IPS-NIHi7 (cell line): ENCODE measurements around the gene PGD.
"Not testable (repeated sequence)": the region's sequence is repeated elsewhere in the genome, so short reads cannot be mapped to it uniquely, and the experiment has no call there.

Source experiments
- DNase-seq: peaks from one replicate; pipeline ENCODE4 v3.0.0; 2012; ENCODE audit warnings: mixed read lengths; ENCODE audit errors: extremely low spot score

The PGD gene

GRCh38 chr1:10437052-10437451 lies 38.2 kb downstream of the PGD start:
- no peak for DNase-seq

DNA sequence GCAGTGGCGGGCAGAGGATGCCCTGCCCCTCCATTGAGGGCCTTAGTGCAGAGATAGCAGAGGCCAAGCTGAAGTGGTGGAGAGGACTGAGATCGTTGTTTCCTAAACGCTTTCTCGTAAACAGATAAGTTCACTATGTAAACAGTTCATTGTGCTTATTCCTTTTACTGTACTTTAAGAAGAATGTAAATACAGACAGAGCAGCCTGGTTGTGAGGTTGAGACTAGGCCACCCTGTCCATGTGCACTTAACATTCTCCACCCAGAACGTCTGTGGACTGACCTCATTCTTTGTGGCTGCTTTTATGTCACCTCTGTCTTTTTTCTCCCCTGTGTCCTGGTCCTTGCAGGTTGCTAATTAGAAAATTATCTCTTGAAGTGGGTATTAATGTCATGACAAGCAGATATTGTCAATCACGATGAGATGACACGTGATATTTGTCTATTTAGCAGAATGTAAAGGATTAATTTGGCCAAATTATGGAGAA lies 39.9 kb downstream of the PGD start:
- DNase-seq: no peak

DNA sequence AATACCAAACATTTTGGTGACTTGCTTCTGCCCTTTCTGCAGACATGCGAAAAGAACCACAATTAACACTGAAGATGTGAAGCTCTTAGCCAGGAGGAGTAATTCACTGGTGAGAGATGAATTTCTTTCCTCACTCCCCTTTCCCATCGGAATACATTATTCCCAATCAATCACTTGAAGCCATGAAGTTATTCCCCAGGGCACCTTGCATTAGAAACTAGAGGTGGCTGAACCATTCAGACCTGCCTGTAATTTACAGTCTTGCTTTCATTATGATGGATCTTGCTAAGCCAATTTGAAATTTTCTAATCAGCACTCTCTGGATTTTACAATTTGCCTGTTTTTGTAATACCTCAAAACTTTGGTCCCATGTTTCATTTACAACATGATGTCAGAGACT lies 41.4 kb downstream of the PGD start:
- no peak for DNase-seq

DNA sequence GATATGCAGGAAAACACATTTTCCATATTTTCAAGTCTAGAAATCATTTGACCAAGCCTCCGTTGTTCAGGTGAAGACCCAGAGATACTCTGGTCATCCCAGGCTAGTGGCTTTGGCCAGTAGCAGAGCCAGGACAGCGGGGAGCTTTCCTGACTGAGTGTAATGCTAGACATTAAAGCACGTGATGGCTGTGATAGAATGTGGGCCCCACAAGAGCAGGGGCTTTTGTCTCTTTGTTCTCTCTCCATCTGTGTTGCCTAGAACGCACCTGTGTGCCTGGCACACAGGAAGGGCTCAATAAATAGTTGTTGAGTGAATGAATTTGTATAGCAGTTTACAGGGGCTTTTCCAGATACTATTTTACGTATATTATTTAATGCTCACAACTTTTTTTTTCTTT lies 41.9 kb downstream of the PGD start:
- no peak for DNase-seq

DNA sequence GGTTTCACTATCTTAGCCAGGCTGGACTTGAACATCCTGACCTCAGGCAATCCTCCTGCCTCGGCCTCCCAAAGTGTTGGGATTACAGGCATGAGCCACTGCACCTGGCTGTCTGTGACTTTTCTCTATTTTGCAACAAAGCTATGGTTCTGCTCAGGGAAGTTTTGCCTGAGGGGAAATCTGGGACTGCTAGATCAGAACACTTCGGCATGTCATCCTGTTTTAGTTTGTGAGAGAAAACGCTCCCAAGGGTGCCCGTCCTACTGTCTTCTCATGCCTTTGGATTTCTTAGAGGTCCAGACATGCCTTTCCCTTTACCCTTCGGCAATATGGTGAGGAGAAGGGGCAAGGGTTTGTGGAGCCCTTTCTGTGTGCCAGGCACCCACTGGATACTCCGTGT lies 45.4 kb downstream of the PGD start:
- no peak for DNase-seq

DNA sequence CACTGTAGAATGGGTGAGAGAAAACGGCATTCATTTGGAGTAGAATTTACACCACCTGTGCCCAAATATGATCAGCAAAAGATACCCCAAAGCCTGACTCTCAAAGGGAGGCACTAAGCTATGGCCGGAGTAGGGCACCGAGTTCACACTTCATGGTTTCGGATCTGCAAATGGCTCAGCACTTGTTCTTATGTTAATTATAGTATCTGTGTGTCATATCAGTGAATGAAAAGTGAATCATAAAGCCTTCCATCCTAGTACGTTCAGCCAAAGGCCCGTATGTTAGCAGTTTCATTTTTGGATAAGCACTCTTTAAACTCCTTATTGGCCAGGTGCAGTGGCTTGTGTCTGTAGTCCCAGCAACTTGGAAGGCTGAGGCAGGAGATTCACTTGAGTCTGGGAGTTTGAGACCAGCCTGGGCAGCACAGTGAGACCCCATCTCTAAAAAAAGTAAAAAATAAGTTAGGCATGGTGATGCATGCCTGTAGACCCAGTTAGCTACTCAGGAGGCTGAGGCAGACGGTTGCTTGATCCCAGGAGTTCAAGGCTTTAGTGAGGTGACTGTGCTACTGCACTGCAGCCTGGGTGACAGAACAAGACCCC lies 46.0 kb downstream of the PGD start:
- DNase-seq: no peak

GRCh38 chr1:10446790-10447422 lies 48.0 kb downstream of the PGD start:
- no peak for DNase-seq

- no peak for DNase-seq
Observed at GRCh38 chr1:10449751-10450150, 50.9 kb downstream of the PGD start, which contains the start of gene CORT. CORT (plus strand) TSS chr1:10450031; CDS start chr1:10450224, 193 bp downstream.

DNA sequence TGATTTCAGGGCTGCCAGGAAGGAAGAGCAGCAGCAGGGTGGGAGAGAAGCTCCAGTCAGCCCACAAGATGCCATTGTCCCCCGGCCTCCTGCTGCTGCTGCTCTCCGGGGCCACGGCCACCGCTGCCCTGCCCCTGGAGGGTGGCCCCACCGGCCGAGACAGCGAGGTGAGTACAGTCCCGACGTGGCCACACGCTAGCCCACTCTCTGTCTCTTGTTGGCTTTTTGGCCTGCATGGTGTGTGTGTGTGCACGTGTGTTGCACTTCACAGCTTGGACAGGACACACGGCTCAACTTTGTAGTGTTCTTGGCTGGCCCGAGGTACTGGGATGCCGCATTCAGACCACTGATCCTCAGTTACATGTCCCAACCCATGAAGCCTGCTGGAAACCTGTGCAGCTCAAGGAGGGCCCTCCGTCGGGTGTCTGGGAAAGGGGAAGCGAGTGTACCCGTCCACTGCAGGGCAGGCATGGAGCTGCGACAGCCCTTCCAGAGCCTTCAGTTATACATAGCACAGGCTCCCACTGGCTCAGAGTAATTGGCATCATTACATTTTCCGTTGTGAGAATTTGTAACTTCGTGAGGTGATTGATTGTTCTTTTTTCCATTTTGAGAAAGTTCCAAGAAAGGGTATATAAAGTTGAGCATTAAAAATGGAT lies 51.4 kb downstream of the PGD start:
- no peak for DNase-seq

GRCh38 chr1:10450836-10451235 lies 52.0 kb downstream of the PGD start:
- no peak for DNase-seq

DNA sequence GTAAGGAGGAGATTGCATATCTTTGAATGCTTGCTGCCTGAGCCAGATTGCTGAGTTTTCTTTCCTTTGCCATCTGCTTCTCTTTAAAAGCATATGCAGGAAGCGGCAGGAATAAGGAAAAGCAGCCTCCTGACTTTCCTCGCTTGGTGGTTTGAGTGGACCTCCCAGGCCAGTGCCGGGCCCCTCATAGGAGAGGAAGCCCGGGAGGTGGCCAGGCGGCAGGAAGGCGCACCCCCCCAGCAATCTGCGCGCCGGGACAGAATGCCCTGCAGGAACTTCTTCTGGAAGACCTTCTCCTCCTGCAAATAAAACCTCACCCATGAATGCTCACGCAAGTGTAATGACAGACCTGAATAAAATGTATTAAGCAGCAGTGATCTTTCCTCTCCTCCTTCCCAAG lies 52.4 kb downstream of the PGD start:
- peak; percentile 33 for DNase-seq

- DNase-seq: no peak
Observed at GRCh38 chr1:10456048-10456447, 57.2 kb downstream of the PGD start.

DNA sequence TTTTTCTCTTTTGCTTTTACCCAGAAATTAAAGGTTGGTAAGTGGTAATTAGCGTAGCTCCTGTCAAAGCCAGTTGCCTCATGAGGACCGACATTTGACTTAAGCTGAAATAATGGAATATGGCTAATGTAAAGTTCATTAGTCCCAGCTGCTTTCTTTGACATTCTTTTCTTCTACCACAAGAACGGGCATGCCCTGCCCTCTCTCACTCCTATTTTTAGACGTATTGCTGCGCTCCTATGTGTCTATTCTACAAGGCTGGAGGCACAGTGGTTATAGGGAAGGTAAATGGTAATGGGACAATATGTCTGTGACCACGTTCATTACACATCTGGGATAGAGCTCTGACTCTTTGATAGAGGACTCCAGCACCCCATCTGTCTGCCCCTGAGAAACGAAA lies 57.8 kb downstream of the PGD start:
- DNase-seq: no peak

DNA sequence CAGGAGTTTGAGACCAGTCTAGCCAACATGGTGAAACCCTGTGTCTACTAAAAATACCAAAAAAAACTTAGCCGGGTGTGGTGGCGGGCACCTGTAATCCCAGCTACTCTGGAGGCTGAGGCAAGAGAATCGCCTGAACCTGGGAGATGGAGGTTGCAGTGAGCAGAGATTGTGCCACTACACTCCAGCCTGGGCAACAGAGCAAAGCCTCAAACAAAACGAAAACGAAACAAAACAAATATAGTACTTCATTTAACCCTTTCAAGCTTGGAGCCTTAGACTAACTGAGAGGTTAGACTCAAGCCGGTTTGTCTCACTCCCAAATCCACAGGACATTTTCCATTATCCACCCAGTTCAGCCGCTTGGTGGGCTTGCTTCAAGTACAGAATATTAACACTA lies 58.6 kb downstream of the PGD start:
- not testable (repeated sequence) for DNase-seq

DNA sequence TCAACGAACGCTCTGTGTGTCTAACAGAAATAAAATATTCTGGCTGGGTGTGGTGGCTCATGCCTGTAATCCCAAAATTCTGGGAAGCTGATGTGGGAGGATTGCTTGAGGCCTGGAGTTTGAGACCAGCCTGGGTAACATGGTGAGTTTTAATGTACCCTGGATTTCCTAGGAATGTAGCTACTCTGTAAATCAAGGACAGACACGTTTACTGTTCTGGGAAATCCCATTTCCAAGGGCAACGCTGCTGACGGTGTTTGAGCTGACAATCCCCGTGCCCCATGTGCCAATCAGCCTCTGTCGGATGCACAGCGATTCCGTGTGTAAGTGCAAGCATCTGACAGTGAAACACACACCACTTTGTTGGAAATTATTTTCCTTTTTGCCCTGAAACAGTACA lies 59.0 kb downstream of the PGD start:
- no peak for DNase-seq

- DNase-seq: no peak
Observed at GRCh38 chr1:10459184-10459583, 60.3 kb downstream of the PGD start.

GRCh38 chr1:10467078-10467477 lies 68.2 kb downstream of the PGD start:
- no peak for DNase-seq

DNA sequence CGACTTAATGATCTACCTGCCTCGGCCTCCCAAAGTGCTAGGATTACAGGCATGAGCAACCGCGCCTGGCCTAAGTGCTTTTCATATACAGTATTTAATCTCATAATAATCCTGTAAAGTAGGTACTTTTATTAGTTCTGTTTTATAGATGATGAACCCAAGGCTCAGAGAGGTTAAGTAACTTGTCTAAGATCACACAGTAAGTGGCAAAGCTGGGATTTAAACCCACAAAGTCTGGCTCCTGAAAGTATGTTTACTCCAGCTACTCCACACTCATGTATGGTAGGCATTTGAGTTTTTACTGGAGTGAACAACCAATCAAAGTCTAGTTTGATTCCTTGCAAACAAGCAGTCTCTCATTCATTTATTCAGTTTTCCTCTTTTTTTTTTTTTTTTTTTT lies 71.2 kb downstream of the PGD start:
- DNase-seq: no peak
